DND-41 (cell line): ENCODE data around the gene RNF150.
"Not testable (repeated sequence)": the region's sequence is repeated elsewhere in the genome, so short reads cannot be mapped to it uniquely, and the experiment has no call there.

Experiments
- ATAC-seq: fragments of 200-7000 bp; cut with Tn5 transposase; 3 replicates; pipeline ENCODE4 v1.9.1; 2021; ENCODE audit warnings: low read depth; ENCODE audit not compliant: insufficient read depth
- DNase-seq: peaks from one replicate; pipeline ENCODE4 v3.0.0-alpha.2; 2020
- H2AFZ ChIP-seq: 2 replicates; pipeline ENCODE4 v1.6.0; 2012; ENCODE audit warnings: low read depth, low read length
- H3K27ac ChIP-seq: 2 replicates; pipeline ENCODE4 v1.5.1; 2012; ENCODE audit warnings: low read length, inconsistent platforms
- H3K27me3 ChIP-seq: fragments of 200-600 bp; sonication (generic); 2 replicates; pipeline ENCODE4 v1.6.0; 2012; ENCODE audit warnings: low read length, mild to moderate bottlenecking, inconsistent platforms; ENCODE audit not compliant: insufficient read depth, poor library complexity
- H3K36me3 ChIP-seq: 2 replicates; pipeline ENCODE4 v1.5.1; 2012; ENCODE audit warnings: low read length, inconsistent platforms; ENCODE audit not compliant: insufficient read depth
- H3K4me1 ChIP-seq: 2 replicates; pipeline ENCODE4 v1.5.1; 2012; ENCODE audit warnings: mild to moderate bottlenecking, low read length; ENCODE audit not compliant: insufficient read depth
- H3K4me2 ChIP-seq: 2 replicates; pipeline ENCODE4 v1.6.0; 2012; ENCODE audit warnings: mild to moderate bottlenecking, moderate library complexity, low read length, inconsistent platforms; ENCODE audit not compliant: insufficient read depth
- H3K4me3 ChIP-seq, 2 experiments: fragments of 200-600 bp in 1 of 2; shearing (Covaris generic) in 1 of 2; 2 replicates each; pipeline ENCODE4 v1.5.1; 2012 to 2016; ENCODE audit warnings: inconsistent platforms in 2 of 2, low read length in 2 of 2, mild to moderate bottlenecking in 2 of 2, low read depth in 1 of 2, moderate library complexity in 1 of 2
- H3K79me2 ChIP-seq: 2 replicates; pipeline ENCODE4 v1.6.0; 2012; ENCODE audit warnings: low read length, inconsistent platforms; ENCODE audit not compliant: insufficient read depth
- H3K9ac ChIP-seq: 2 replicates; pipeline ENCODE4 v1.6.0; 2012; ENCODE audit warnings: low read depth, mild to moderate bottlenecking, inconsistent platforms, low read length, moderate library complexity
- H3K9me3 ChIP-seq: 2 replicates; pipeline ENCODE4 v1.5.1; 2012; ENCODE audit warnings: low read length, moderate library complexity, mild to moderate bottlenecking, inconsistent platforms; ENCODE audit not compliant: insufficient read depth, severe bottlenecking
- H4K20me1 ChIP-seq: 2 replicates; pipeline ENCODE4 v1.6.0; 2012; ENCODE audit warnings: low read length; ENCODE audit not compliant: insufficient read depth
- EZH2 ChIP-seq: IDR thresholded peaks from 3 replicates; pipeline ENCODE4 v1.6.1; 2012; ENCODE audit warnings: borderline replicate concordance, low read depth, mild to moderate bottlenecking, moderate library complexity, low read length, inconsistent platforms; ENCODE audit not compliant: severe bottlenecking
- TF ChIP-seq, protein P1 (sequence below): IDR thresholded peaks from 2 replicates; pipeline ENCODE4 v1.5.1; 2012; ENCODE audit warnings: borderline replicate concordance, low read length, moderate library complexity, mild to moderate bottlenecking; ENCODE audit not compliant: poor library complexity, severe bottlenecking; ENCODE audit errors: extremely low read depth

The RNF150 gene

DNA sequence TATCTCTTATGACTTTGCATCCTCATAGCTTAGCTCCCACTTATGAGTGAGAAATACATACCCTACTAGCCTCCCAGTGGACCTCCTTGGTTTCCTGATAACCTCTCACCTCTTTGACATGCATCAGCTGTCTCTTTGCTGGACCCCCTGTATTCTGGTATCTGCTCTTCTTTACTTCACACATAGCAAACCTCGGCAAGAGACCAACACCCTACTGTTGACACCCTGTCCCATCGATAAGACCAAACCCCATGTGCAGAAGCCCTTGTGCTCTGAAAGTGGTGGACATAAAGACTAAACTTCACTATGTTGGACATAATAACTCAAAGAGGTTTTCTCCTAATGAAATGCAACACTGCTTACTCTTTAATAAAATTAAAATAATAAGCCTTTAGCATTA is 75.7 kb downstream of the RNF150 start:
- TF ChIP-seq, protein P1, sequence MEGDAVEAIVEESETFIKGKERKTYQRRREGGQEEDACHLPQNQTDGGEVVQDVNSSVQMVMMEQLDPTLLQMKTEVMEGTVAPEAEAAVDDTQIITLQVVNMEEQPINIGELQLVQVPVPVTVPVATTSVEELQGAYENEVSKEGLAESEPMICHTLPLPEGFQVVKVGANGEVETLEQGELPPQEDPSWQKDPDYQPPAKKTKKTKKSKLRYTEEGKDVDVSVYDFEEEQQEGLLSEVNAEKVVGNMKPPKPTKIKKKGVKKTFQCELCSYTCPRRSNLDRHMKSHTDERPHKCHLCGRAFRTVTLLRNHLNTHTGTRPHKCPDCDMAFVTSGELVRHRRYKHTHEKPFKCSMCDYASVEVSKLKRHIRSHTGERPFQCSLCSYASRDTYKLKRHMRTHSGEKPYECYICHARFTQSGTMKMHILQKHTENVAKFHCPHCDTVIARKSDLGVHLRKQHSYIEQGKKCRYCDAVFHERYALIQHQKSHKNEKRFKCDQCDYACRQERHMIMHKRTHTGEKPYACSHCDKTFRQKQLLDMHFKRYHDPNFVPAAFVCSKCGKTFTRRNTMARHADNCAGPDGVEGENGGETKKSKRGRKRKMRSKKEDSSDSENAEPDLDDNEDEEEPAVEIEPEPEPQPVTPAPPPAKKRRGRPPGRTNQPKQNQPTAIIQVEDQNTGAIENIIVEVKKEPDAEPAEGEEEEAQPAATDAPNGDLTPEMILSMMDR, result no peak
- no peak for TF ChIP-seq EZH2
- Histone ChIP-seq H3K27ac (no peak overlapping the region), H2AFZ (no peak overlapping the region), H3K4me1 (no peaks in the 10 kb centered on the region), H3K4me3 (no peak overlapping the region), H3K9ac (no peak overlapping the region), H3K79me2 (no peaks in the 10 kb centered on the region), H3K27me3 (no peaks in the 10 kb centered on the region), H3K4me2 (no peak overlapping the region), H3K36me3 (no peaks in the 10 kb centered on the region), H4K20me1 (no peaks in the 10 kb centered on the region), H3K9me3 (no peaks in the 10 kb centered on the region)
- DNase-seq (no peak), ATAC-seq (no peak)

DNA sequence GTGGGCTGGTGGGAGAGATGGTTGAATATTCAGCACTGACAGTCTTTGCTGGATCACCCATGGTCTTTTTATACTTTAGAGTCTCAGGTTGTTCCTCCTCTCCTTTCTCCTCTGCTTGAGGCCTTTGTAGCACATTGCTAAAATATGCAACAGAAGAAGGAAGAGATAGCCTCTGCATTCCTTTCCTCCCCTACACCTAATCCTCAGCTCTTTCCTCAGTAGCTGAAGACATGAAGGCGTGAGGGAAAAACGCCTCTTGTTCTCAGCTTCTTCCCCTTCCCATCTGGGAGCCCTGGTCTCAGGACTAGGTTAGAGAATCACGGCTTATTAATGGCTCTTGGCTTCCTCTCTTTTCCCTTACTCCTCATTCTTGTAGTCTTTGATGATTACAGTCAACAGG is 76.8 kb downstream of the RNF150 start:
- Histone ChIP-seq H3K4me2 (no peak overlapping the region), H3K4me3 (no peak overlapping the region), H2AFZ (no peak overlapping the region), H3K27ac (no peak overlapping the region), H3K36me3 (no peaks in the 10 kb centered on the region), H4K20me1 (no peaks in the 10 kb centered on the region), H3K9me3 (no peaks in the 10 kb centered on the region), H3K27me3 (no peaks in the 10 kb centered on the region), H3K79me2 (no peaks in the 10 kb centered on the region), H3K4me1 (no peaks in the 10 kb centered on the region), H3K9ac (no peak overlapping the region)
- TF ChIP-seq EZH2, result no peak
- TF ChIP-seq, protein P1, result no peak
- ATAC-seq (no peak), DNase-seq (no peak)

DNA sequence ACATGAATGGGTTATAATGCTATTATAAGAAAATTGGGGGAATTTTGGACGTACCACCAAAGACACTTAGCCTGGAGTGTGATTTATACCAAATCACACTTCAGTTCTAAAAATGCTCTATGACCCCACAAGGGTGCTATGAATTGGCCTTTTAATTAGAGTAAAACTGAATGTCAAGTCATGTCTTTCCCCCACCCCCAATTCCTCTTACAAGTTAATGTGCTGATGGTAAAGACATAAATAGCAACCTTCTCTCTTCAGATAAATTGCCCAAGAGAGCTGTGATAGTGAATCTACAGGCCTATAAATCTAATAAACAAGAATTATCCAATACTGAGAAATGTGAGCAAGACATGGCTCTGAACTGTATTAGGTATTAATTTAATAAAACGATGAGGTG is 78.8 kb downstream of the RNF150 start:
- Histone ChIP-seq H3K36me3 (no peaks in the 10 kb centered on the region), H3K4me3 (no peak overlapping the region), H3K79me2 (no peaks in the 10 kb centered on the region), H3K4me1 (no peaks in the 10 kb centered on the region), H4K20me1 (no peaks in the 10 kb centered on the region), H3K27ac (no peak overlapping the region), H2AFZ (no peak overlapping the region), H3K27me3 (no peaks in the 10 kb centered on the region), H3K9ac (no peak overlapping the region), H3K4me2 (no peak overlapping the region), H3K9me3 (no peaks in the 10 kb centered on the region)
- DNase-seq (no peak), ATAC-seq (no peak)
- TF ChIP-seq EZH2, result no peak
- TF ChIP-seq, protein P1, result no peak

DNA sequence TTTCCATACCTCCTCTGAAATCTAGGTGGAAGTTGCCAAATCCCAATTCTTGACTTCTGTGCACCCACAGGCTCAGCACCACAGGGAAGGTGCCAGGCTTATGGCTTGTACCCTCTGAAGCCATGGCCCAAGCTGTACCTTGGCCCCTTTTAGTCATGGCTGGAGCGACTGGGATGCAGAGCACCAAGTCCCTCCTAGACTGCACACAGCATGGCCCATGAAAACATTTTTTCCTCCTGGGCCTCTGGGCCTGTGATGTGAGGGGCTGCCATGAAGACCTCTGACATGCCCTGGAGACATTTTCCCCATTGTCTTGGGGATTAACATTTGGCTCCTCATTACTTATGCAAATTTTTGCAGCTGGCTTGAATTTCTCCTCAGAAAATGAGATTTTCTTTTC is 82.3 kb downstream of the RNF150 start:
- H3K79me2 ChIP-seq, H3K27me3 ChIP-seq, H4K20me1 ChIP-seq, H2AFZ ChIP-seq, H3K4me3 ChIP-seq, H3K9ac ChIP-seq, ATAC-seq, H3K36me3 ChIP-seq, H3K4me1 ChIP-seq, DNase-seq, H3K4me2 ChIP-seq, H3K9me3 ChIP-seq, H3K27ac ChIP-seq: not testable (repeated sequence)
